Myocyte (in vitro differentiated cells): Measurements from ENCODE around the gene HOXD11. TPM values are rescaled to one million over a fixed set of nuclear protein-coding genes. Genes with fewer than 3 reads are reported as not detected.

ENCODE experiments used
- DNase-seq: peaks from one replicate; pipeline ENCODE4 v3.0.0-alpha.2; 2012; ENCODE audit warnings: low read depth
- total RNA-seq: library from RNA; depleted of rRNA; stranded (reverse); fragments of >200 nt; gene quantifications from 2 replicates; pipeline ENCODE4 v1.2.3, GENCODE V29; 2014

HOXD11 gene
- total RNA-seq, 1 donor from 2014 or later: not detected

DNA sequence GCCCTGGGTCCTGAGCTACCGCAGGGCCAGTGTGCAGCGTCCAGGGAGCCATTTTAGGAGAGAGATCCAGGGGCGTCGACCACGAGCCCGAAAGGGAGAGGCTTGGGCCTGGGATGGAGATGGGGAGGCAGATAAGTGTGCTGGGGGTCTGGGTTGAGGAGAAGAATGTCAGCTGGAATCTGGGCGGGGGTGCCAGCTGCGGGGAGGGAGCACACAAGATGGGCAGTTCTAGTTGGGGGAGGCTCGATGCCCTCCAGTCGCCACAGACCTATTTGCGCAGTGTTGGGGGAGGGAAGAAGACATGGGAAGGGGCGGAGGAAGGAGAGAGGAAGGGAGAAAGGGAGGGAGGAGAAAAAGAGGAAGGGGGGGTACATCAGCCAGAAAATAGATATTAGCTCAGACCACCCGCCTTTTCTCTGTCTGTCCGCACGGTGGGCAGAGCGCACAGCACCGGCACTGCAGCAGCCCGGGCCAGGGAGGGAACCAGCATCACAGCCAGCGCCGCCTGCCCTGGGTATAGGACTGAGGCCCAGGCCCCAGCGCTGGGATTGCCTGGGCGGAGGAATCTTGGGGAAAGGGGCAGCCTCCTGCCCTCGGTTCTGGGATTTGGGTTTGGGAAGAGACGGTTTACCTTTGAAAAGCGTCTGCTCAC lies 1.9 kb upstream of the HOXD11 start:
- DNase-seq: no peak

DNA sequence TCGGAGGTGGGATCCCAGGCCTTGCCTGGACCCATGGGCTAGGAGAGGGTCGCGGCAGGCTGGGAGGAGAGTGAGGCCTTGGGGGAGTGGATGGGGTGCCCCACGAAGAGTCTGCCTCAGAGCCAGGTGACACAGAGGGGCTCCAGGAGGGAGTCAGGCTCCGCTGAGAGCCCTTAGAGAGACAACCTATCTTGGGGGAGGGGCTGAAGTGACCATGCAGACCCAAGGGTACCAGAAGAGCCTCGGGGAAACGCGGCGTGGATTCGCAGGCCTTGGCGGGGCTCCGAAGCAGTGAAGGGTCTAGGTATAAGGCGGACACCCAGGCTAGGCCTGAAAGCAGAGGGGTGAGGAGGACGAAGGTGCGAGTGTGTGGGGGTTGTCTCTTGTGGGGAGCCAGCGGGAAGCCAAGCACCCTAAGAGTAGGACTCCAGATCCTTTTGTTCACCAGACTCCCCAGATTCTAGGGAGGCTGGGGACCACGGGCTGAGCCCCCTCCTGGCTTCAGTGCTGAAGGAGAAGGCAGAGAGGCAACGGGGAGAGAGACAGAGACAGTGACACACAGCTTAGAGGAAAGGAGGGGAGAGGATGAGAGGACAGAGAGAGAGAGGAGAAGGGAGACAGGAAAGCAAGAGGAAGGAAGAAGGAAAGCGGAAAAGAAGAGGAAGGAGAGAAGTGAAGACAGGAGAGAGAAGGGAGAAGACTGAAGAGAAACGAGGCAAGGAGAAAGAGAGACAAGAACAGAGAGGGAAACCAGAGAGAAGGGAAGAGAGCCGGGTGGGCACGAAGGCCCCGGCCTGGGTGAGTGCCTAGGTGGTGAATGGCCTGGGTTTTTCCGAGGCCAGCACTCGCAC lies 1.1 kb upstream of the HOXD11 start:
- no peak for DNase-seq

DNA sequence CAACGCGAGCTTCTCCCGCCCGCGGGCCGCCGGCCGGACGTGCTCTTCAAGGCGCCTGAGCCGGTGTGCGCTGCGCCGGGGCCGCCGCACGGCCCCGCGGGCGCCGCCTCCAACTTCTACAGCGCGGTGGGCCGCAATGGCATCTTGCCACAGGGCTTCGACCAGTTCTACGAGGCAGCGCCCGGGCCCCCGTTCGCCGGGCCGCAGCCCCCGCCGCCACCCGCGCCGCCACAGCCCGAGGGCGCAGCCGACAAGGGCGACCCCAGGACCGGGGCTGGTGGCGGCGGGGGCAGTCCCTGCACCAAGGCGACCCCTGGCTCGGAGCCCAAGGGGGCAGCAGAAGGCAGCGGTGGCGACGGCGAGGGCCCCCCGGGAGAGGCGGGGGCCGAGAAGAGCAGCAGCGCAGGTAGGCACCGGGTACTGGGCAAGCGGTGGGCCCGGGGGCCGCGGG lies 676 bp downstream of the HOXD11 start:
- no peak for DNase-seq

- DNase-seq: no peak
Observed at GRCh38 chr2:176109192-176109901, 2.3 kb downstream of the HOXD11 start.

- no peak for DNase-seq
Observed at GRCh38 chr2:176109946-176110345, 2.9 kb downstream of the HOXD11 start.

DNA sequence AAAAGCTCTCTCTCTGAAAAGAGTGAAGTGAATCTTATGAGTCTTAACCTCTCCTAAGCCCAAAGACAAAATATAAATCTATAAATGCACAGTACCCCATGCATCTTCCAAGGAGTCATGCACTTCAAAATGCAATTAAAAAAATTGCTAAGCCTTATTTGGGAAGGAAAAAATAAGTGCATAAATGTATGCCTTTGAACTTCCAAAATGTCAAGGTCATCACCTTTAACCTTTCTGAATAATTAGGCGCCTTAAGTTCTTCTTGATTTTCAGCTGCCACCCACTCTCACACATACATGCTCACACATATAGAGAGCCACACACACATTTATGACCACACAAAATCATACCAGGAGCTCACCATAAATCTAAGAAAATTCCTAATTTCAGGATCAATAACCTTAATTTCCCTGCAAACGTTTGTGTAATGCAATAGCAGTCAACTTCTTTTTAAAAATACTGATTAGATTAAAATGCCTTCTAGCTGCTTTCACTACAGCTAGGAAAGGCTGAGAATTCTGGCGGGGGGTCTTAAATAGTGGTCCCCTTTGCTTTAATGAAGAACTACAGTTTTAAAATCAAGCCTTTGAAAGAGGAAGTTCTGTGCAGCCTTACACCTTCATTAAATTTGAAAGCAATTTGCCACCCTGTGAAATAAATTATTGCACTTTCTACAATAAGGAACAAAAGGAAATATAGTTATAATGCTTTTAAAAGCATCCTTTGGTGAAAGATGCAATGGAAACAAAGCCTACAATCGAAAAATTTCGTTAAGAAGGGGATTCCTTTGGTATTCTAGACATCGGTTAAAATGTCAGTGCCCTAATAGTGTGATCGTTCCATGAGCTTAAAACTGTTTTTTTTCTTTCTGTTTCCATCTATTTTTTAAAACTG lies 3.6 kb downstream of the HOXD11 start:
- no peak for DNase-seq

GRCh38 chr2:176111309-176111663 lies 4.2 kb downstream of the HOXD11 start:
- DNase-seq: peak; percentile 67

- no peak for DNase-seq
Observed at GRCh38 chr2:176111846-176112374, 4.8 kb downstream of the HOXD11 start.

- no peak for DNase-seq
Observed at GRCh38 chr2:176112375-176113302, 5.6 kb downstream of the HOXD11 start.

DNA sequence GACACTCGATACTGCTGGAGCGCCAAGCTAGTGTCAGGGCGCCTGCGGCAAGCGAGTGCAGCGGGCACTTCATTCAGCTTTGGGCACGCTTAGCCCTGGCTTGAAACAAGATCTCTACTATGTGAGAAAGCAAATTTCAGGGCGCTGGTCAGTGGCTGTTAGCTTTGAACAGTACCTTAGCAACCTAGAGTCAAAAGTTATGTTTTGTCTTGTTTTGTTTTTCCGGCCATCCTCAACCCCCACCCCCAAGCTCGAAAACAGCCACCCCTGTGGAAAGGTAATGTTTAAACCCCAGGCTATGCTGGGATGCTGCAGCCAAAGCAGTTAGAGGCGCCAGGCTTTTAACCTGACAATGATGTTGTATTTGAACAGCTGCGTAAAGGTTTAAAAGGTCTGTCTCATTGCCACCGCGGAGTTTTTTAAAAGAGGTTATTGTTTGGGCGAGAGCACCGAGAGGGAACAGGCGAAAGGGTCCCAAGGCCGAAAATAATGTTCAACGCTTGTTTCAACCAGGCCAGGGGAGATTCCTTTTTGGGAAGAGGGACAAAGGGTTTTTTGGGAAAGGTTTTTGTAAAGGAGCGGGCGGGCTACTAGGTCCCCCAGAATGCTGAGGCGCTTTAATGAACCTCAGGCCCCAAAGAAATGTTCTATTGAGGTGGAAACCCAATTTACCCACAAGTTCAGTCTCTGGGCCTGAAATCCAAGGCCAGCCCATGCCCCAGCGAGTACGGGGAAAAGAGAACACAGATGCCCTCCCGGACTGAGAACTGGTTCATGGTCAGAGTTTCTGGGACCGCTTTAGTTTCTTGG lies 7.2 kb downstream of the HOXD11 start:
- DNase-seq: peak; percentile 9

GRCh38 chr2:176114930-176115625 lies 8.0 kb downstream of the HOXD11 start:
- DNase-seq: no peak

DNA sequence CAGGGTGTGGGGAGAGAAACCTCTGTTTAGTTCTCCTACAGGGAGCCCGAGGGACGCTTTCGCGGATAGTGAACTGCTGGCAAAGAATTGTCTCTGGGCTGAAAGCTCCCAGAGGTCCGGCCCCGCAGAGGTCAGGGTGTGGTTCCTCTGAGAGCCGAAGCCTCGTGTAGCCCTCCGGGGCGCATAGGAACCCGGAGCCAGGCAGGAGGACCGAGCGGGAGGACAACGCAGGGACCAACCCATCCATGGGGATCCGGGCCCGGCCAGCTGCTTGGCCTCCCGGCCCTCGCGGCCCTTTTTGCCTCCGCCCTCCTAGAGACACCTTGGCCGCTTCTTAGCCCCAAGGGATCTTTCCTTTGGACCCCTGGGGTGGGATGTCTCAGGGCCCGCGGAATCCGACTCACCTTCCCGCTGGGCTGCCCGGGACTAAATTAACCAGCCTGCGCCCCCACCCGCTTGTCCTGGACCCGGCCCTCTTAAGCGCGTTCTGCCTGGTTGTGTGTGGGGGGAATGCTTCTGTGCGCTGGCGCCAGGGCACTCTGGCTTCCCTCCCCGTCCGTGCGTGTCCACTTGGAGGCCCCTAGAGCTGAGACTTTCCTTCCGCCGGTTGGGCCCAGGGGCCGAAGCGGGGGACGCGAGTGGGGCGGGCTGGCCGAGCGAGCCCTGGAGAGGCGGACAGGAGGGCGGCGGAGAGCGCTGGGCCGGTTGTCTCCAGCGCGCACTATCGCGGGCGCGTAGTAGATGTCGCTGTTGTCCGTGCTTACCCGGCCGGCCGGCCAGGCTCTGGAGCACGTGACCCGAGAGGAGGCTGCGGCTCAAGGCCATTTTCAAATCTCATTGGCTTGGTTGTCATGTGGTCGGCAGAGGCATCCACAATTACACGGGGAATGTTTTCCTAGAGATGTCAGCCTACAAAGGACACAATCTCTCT lies 9.1 kb downstream of the HOXD11 start, which contains the start of gene HOXD10:
Gene HOXD10 (plus strand): TSS at position 896 of the 931 bp plus-strand sequence. CDS start 56 bp downstream, outside the sequence.
- DNase-seq: no peak

DNA sequence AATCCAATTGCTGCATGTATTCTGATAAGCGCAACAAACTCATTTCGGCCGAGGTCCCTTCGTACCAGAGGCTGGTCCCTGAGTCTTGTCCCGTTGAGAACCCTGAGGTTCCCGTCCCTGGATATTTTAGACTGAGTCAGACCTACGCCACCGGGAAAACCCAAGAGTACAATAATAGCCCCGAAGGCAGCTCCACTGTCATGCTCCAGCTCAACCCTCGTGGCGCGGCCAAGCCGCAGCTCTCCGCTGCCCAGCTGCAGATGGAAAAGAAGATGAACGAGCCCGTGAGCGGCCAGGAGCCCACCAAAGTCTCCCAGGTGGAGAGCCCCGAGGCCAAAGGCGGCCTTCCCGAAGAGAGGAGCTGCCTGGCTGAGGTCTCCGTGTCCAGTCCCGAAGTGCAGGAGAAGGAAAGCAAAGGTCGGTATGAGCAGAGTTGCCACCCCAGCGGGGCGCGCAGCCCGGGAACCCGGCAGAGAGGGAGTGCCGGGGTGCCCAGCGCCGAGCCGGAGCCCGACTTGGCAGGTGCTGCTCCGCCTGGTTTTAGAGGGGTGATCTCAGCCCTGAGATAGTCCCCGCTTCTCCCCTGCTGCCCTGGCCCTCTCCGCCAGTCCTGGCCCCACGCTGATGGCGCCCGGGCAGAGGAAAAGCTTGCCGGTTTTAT lies 10.2 kb downstream of the HOXD11 start:
- no peak for DNase-seq

GRCh38 chr2:176117823-176118371 lies 10.8 kb downstream of the HOXD11 start:
- no peak for DNase-seq

- DNase-seq: peak; percentile 23
Observed at GRCh38 chr2:176118601-176119339, 11.7 kb downstream of the HOXD11 start.
